ENCODE data around the gene C1orf50. TPM values are rescaled to one million over a fixed set of nuclear protein-coding genes. Genes with fewer than 3 reads are reported as not detected.
"Not testable (repeated sequence)": the region's sequence is repeated elsewhere in the genome, so short reads cannot be mapped to it uniquely, and the experiment has no call there.

The C1orf50 gene
- polyA plus RNA-seq, 3 donors: 2.5 to 4.1 (median 3.1) TPM

GRCh38 chr1:42779725-42780124 is 12.7 kb downstream of the C1orf50 start:
- no peak overlapping the region for H3K27ac ChIP-seq (ENCODE audit: low read depth, low read length)
- WGBS, 3 donors: 71 to 89% (median 75%) methylated on average over 2 of the region's 2 CpGs

DNA sequence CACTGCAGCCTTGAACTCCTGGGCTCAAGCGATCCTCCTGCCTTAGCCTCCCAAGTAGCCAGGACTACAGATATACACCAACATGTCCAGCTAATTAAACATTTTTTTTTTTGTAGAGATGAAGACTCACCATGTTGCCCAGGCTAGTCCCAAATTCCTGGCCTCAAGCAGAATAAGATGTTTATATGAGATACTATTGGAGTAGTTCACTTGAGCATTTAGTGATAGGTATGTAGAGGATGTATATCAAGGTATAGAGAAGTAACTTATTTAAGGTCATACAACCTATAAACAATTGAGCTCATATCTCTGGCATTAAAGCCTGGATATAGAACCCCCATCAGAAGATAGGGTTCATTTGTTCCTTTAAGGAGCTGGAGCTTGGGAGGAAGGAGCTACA is 13.1 kb downstream of the C1orf50 start:
- 98 to 100% (median 100%) methylated on average over 1 of the region's 1 CpG for WGBS, 3 donors

GRCh38 chr1:42783092-42783491 is 16.0 kb downstream of the C1orf50 start:
- 96 to 100% (median 98%) methylated on average over 2 of the region's 2 CpGs for WGBS, 3 donors
- H3K27ac ChIP-seq (ENCODE audit: low read depth, low read length): no peak overlapping the region

More for the DNA sequence above, 13.1 kb downstream of the C1orf50 start:
- H3K27ac ChIP-seq (ENCODE audit: low read depth, low read length): no peak overlapping the region

- H3K27ac ChIP-seq (ENCODE audit: low read depth, low read length): no peak overlapping the region
- 82 to 89% (median 86%) methylated on average over 18 of the region's 18 CpGs for WGBS, 3 donors
These were observed 17.5 kb downstream of the C1orf50 start for GRCh38 chr1:42784547-42784945.

DNA sequence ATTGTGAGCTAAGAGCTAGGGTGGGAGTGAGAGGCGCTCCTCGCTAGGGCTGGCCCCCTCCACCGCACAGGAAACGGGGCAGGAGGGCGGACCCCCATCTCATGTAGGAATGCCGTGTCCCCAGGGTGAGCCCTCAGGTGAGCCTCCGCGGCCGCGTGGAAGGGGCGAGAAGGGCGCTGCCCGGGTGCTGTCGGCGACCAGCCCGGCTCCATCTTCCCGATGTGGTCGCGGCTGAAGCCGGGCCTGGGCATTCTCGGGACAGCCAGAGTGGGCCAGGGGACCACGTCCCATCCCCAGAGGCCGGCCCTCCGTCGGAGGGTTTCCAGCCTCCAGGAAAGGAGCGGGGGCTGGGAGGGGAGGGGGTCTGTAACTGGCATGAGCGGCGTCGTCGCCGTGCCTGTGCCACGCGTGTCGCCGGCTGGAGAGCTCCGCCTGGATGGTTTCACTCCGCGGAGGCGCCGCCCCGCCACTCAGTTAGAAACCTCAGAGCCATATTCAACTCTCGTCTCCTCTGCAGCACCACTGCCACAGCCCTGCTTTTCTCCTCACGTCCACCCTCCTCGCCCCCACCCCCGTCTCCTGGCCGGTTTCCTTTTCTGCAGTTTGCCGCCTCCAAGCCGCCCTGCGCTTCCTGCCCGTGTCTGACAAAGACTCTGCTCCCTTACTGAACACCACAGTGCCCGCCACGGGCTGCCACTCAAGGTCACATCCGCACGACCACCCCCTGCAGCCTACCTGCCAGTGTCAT is 18.1 kb downstream of the C1orf50 start, which contains the start of gene TMEM269:
Gene TMEM269 (plus strand): TSS at position 46 of the 748 bp plus-strand sequence. CDS start 4,903 bp downstream, outside the sequence.
- H3K27ac ChIP-seq (ENCODE audit: low read depth, low read length): no peak within 1 kb of the TSS
- 8 to 10% (median 9%) methylated on average over 47 to 54 of the region's 54 CpGs for WGBS, 3 donors

DNA sequence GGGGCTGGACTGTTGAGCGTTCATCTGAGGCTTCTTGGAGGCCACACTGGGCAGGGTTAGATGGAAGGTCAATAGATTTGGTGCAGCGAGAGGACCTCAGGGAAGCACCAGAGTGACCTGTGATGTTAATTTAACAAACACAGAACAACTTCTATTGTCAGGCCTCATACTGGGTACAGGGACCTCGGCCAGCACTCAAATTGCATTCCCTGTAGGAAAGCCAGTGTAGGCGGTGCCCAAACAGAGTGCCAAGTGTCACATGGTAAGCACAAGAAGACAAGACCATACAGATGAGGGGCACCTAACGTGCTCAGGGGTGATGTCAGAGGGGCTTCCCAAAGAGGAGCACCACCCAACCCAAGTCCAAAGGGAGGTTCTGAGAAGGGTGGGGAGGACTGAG is 19.0 kb downstream of the C1orf50 start:
- WGBS, 3 donors: 87 to 92% (median 92%) methylated on average over 5 of the region's 5 CpGs
- no peak overlapping the region for H3K27ac ChIP-seq (ENCODE audit: low read depth, low read length)

- 91 to 100% (median 98%) methylated on average over 1 of the region's 1 CpG for WGBS, 3 donors
- H3K27ac ChIP-seq (ENCODE audit: low read depth, low read length): no peak overlapping the region
These were observed 21.0 kb downstream of the C1orf50 start for GRCh38 chr1:42788021-42788420.

DNA sequence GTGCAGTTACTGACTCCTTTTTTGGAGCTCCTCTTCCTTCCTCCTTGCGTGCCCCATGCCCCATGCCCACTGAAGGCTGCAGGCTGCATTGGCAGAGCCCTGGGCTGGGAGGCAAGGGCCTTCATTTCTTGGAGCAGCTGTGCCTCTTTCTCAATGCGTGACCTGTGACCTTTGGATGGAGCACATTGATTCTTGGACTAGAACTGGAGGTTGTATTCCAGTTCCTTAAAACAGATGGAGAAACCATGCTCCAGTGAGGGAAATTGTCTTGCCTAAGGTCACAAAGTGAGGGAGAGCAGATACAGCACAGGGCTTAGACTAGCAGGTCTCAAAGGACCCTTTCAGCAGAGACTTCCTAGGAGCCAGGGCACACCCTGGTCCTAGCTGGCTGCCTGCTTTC is 26.8 kb downstream of the C1orf50 start:
- 70 to 97% (median 82%) methylated on average over 2 of the region's 2 CpGs for WGBS, 3 donors
- no peak overlapping the region for H3K27ac ChIP-seq (ENCODE audit: low read depth, low read length)

- H3K27ac ChIP-seq (ENCODE audit: low read depth, low read length): no peak overlapping the region
- WGBS, 3 donors: 63 to 88% (median 86%) methylated on average over 3 of the region's 3 CpGs
These were observed 30.4 kb downstream of the C1orf50 start for GRCh38 chr1:42797414-42797813.

GRCh38 chr1:42797979-42798378 is 30.9 kb downstream of the C1orf50 start:
- no peak overlapping the region for H3K27ac ChIP-seq (ENCODE audit: low read depth, low read length)
- WGBS, 3 donors: 82 to 92% (median 83%) methylated on average over 5 of the region's 5 CpGs

DNA sequence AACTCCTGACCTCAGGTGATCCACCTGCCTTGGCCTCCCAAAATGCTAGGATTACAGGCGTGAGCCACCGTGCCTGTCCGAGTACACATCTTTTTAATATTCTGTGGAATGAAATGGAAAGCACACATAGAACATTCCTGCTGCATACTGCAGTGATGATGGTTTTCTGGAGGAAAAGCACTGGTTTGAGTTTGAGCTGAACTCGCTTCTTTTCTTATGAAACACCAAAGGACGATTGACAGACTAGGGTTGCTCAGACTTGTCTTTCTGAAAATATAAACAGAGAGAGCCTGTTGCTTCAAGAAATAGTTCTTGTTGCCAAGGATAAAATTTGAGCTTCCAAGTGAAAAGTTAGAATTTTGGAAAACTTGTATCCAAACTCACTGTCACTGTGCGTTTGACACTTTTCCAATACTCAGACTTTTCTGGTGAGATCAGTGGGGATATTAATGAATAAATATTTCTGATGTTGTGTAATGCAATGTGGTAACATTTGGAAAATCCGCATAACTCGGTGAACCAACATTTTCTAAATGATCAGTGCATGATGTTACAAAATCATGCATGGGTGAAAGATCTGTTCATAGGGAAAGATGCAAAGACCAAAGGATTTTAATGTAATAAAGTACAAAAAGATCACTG is 34.9 kb downstream of the C1orf50 start:
- 70 to 87% (median 78%) methylated on average over 8 of the region's 8 CpGs for WGBS, 3 donors
- H3K27ac ChIP-seq (ENCODE audit: low read depth, low read length): no peak overlapping the region

DNA sequence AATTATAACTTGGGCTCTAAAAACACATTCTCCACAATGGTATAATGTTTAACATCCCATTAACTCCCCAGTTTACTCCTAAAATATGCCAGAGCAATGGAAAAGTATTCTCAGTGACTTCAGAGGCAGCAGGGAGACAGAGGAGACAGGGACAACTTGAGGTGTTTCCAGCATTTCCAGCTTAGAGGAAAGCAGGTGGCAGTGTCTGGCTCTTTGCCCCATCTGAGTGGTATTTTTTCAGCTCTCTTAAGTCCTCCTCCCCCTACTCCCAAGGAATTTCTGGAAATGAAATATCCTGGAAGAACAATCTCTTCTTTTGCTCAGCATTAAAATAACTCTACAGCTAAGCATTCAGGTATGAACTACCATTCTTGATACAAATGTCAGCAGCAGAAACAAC is 39.1 kb downstream of the C1orf50 start:
- no peak overlapping the region for H3K27ac ChIP-seq (ENCODE audit: low read depth, low read length)

DNA sequence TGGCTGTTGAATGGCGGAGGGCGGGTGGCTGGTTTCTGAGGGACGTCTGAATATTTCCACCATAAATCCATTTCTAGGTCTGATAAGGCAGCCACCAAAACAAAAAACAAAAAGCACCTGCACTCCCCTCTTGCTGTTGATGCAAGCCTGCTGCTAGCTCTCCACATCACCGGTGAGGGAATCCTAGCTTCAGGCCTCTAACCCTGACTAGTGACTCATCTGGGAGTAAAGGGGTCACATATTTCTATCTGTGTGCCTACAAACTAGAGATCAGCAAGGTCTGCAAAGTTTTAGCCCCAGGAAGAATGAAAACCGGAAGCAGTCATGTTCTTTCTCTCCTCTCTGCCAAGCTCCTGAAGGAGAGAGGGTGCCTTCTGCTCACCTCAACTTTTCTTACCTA is 39.5 kb downstream of the C1orf50 start:
- H3K27ac ChIP-seq (ENCODE audit: low read depth, low read length): no peak overlapping the region
- whole genome bisulfite sequencing, 3 donors: 88 to 92% (median 89%) methylated on average over 5 of the region's 5 CpGs

- H3K27ac ChIP-seq (ENCODE audit: low read depth, low read length): no peak overlapping the region
These were observed 40.1 kb downstream of the C1orf50 start for GRCh38 chr1:42807056-42807668.

DNA sequence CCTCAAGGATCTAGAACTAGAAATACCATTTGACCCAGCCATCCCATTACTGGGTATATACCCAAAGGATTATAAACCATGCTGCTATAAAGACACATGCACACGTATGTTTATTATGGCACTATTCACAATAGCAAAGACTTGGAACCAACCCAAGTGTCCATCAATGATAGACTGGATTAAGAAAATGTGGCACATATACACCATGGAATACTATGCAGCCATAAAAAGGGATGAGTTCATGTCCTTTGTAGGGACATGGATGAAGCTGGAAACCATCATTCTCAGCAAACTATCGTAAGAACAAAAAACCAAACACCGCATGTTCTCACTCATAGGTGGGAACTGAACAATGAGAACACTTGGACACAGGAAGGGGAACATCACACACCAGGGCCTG is 47.8 kb downstream of the C1orf50 start:
- 83 to 100% (median 100%) methylated on average over 1 to 3 of the region's 3 CpGs for WGBS, 3 donors
- H3K27ac ChIP-seq (ENCODE audit: low read depth, low read length): not testable (repeated sequence)

GRCh38 chr1:42815941-42816584 is 49.0 kb downstream of the C1orf50 start:
- WGBS, 3 donors: 25 to 43% (median 27%) methylated on average over 7 of the region's 7 CpGs
- no peak overlapping the region for H3K27ac ChIP-seq (ENCODE audit: low read depth, low read length)

GRCh38 chr1:42816585-42817439 is 49.8 kb downstream of the C1orf50 start, which contains the start of the genes ERMAP and SVBP:
TSS of gene ERMAP (plus strand) at chr1:42817122. CDS start at chr1:42830449, 13,327 bp downstream.
TSS of gene SVBP (minus strand) at chr1:42817397. CDS start at chr1:42816544, 853 bp downstream.
- peak within 1 kb of the TSS; percentile 19 for H3K27ac ChIP-seq (ENCODE audit: low read depth, low read length)
- 1% methylated on average over 51 to 66 of the region's 66 CpGs for WGBS, 3 donors

DNA sequence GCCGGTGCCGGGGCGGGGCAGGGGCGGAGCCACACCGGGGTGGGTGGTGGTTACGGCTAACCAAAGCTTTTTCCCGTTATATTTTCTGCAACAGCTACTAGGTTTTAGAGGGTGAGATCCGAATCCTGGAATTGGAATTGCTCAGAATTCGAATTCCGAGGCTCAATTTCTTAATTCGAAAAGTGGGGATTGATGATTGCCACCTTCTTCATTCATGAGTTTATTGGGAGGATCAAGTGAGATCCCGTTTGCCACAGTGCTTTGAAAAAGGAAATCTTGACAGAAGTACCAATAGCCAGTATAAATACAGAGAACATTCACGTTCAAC is 50.4 kb downstream of the C1orf50 start:
- WGBS, 3 donors: 0 to 2% (median 0%) methylated on average over 13 of the region's 13 CpGs

More for the DNA sequence above, 50.4 kb downstream of the C1orf50 start:
- no peak overlapping the region for H3K27ac ChIP-seq (ENCODE audit: low read depth, low read length)
